Embryonic facial prominence (tissue), 1 donor: ENCODE results near the gene GBP3.
"Not testable (repeated sequence)": the region's sequence is repeated elsewhere in the genome, so short reads cannot be mapped to it uniquely, and the experiment has no call there.

Experiments
- DNase-seq: peaks from one replicate; pipeline ENCODE4 v3.0.0-alpha.2; 2016; ENCODE audit errors: extremely low spot score

GBP3 gene

DNA sequence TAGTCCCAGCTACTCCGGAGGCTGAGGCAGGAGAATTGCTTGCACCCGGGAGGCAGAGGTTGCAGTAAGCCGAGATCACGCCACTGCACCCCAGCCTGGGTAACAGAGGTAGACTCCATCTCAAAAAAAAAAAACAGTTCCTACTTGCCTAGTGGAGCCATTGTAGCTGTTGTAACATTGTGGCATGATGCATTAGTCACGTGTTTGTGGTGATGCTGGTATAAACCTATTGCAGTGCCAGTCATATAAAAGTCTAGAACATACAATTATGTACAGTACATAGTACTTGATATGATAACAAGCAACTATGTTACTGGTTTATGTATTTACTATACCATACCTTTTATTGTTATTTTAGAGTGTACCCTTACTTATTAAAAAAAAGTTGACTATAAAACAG lies 46.4 kb downstream of the GBP3 start:
- no peak for DNase-seq

DNA sequence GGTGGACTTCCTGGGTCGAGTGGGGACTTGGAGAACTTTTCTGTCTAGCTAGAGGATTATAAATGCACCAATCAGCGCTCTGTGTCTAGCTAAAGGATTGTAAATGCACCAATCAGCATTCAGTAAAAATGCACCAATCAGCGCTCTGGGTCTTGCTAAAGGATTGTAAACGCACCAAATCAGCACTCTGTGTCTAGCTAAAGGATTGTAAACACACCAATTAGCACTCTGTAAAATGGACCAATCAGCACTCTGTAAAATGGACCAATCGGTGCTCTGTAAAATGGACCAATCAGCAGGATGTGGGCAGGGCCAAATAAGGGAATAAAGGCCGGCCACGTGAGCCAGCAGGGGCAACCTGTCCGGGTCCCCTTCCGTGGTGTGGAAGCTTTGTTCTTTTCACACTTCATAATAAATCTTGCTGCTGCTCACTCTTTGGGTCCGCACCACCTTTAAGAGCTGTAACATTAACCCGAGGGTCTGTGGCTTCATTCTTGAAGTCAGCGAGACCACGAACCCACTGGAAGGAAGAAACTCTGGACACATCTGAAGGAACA lies 48.0 kb downstream of the GBP3 start:
- DNase-seq, result not testable (repeated sequence)

DNA sequence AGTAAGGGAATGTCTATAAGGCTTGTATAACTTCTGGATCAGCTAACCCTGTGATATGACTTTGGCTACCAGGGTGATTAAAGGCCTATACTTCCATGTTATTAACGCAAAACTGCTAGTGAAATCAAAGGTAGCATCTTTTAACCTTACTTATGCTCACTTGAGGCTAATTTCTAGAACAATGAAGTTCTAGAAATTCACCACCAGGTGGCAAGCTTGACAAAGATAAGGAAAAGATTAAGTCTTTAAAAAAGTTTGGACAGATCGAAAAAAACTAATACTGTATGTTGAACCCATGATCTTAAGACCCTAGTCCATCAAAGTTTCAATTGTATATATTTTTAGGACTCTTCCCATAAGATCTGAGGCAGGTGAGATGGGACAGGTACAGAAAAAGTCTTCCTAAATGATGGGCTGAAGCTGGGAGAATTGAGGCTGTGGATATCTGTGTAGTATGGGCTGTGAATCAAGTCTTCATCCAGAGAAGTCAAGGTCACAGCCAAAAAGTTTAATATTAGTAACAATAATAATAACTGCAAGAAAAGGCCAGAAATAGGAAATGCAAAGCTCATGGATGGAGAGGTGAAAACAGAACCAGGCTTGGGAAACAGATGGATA lies 49.0 kb downstream of the GBP3 start:
- DNase-seq, result no peak

DNA sequence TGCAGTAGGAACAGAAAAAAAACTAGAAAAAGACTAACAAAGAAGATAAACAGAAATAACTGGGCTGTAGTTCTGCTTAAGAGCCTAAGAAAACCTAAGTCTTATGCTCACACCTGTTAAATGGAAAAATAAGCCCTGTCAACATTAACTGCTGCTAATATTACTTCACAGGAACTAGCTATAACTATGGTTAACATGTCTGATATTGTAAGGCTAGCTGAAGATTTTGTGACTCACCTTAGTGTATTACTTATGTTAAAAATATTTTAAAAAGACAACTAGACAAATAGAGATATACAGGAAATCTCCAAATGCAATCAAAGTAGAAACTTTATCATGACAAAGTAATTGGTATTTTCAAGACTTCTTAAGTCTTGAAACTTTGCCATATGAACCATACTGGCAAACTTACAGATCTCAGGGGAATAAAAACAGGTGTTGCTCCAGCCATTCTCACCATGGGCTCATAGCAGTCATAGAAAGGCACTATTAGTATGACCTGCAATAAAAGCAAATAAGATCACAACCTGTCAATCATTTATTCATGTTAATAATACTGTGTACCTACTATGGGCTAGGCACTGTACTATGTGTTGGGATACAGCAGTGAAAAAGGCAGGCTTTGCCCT lies 60.9 kb downstream of the GBP3 start:
- no peak for DNase-seq

DNA sequence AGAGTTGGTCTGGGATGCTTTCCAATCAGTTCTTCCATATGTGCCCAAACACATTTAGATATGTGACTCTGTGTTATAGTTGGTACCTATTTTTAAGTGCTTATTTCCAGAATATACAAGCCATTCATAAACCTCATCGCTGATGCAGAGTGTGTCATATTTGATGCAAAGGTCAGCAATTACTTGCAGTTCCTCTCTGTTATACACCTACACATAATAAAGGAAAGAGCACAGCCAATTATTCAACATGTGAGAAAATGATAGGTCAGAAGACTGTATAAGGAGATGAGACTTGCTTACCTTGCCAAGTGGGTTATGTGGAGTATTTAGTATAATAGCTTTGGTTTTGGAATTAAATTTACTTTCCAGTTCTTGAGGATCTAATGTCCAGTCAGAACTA lies 61.6 kb downstream of the GBP3 start:
- no peak for DNase-seq
